ENCODE results near the gene EFNB2. TPM values are rescaled to one million over a fixed set of nuclear protein-coding genes. Genes with fewer than 3 reads are reported as not detected.

The EFNB2 gene
- total and polyA plus RNA-seq, 2 of the 13 experiments (the other 11 are each of a cell fraction or from before 2014, with no cell fraction given): 0.11 to 0.20 TPM

DNA sequence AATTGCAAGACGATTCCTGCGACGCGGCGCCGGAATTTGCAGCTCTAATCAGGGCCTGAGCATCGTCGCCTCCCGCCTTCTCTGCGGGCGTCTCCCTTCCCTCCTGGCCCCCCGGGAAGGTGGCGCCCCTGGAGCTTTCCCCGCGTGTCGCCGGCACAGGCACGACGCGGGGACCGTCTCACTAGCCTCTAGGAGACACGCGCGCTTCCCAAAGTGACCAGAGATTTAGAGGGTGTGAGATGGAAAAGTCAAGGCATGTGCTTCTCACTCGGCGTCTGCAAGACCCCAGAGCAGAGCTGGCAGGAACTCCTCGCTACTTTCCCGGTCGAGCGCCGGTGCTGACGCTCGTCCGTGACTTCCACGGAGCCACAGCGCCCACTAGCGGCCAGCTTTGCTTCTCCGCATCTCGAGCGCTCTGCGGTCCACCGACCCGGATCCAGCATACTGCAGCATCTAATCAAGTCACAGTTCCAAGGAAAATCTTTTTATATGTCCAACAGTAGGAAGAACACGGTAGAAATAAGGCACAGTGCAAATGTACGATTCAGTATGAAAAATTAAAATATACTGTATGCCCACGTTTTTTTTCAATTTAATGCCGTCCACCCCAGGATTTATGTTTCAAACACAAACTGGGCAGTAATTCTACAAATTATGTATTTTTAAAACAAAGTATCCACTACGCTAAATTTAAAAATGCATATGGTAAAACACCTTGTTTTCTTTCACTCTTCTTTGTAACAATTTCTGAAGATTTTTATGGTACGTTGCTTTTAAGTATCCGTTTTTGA, 977 bp upstream of the EFNB2 start (continued):
- TF ChIP-seq GLI4 (CRISPR knock-in tag; IDR thresholded peaks at IDR 0.05; ENCODE audit: borderline replicate concordance): no peak
- TF ChIP-seq NAIF1 (CRISPR knock-in tag; IDR thresholded peaks at IDR 0.05; ENCODE audit: borderline replicate concordance): no peak
- no peak for TF ChIP-seq ZNF337 (CRISPR knock-in tag; IDR thresholded peaks at IDR 0.05; ENCODE audit: borderline replicate concordance, low read depth)
- TF ChIP-seq, protein P1, sequence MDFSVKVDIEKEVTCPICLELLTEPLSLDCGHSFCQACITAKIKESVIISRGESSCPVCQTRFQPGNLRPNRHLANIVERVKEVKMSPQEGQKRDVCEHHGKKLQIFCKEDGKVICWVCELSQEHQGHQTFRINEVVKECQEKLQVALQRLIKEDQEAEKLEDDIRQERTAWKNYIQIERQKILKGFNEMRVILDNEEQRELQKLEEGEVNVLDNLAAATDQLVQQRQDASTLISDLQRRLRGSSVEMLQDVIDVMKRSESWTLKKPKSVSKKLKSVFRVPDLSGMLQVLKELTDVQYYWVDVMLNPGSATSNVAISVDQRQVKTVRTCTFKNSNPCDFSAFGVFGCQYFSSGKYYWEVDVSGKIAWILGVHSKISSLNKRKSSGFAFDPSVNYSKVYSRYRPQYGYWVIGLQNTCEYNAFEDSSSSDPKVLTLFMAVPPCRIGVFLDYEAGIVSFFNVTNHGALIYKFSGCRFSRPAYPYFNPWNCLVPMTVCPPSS (IDR thresholded peaks at IDR 0.05): no peak
- TF ChIP-seq PHF21A (CRISPR knock-in tag; IDR thresholded peaks at IDR 0.05): no peak
- no peak for TF ChIP-seq NFIC (IDR thresholded peaks at IDR 0.05; ENCODE audit: low read length)
- no peak for TF ChIP-seq U2AF1 (optimal IDR thresholded peaks at IDR 0.05; ENCODE audit: low read depth, low read length)
- TF ChIP-seq ZNF12 (CRISPR knock-in tag; IDR thresholded peaks at IDR 0.05): 0 out of 2 replicates have a peak, but pooled peaks have one; percentile 13
- no peak for TF ChIP-seq SMARCE1 (IDR thresholded peaks at IDR 0.05; ENCODE audit: borderline replicate concordance)
- no peak for TF ChIP-seq SMAD9 (CRISPR knock-in tag; IDR thresholded peaks at IDR 0.05)
- TF ChIP-seq PBX3 (CRISPR knock-in tag; IDR thresholded peaks at IDR 0.05; ENCODE audit: borderline replicate concordance): no peak
- TF ChIP-seq, protein P2, sequence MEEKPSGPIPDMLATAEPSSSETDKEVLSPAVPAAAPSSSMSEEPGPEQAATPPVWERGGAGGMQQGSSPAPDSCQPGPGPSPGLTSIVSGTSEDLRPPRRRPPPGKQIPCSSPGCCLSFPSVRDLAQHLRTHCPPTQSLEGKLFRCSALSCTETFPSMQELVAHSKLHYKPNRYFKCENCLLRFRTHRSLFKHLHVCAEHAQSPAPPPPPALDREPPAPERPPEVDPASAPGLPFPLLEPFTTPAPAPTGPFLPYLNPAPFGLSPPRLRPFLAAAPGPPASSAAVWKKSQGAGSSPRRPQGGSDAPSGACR (CRISPR knock-in tag; IDR thresholded peaks at IDR 0.05): no peak
- TF ChIP-seq U2AF2 (IDR thresholded peaks at IDR 0.05; ENCODE audit: low read depth, low read length): no peak
- TF ChIP-seq, protein P3, sequence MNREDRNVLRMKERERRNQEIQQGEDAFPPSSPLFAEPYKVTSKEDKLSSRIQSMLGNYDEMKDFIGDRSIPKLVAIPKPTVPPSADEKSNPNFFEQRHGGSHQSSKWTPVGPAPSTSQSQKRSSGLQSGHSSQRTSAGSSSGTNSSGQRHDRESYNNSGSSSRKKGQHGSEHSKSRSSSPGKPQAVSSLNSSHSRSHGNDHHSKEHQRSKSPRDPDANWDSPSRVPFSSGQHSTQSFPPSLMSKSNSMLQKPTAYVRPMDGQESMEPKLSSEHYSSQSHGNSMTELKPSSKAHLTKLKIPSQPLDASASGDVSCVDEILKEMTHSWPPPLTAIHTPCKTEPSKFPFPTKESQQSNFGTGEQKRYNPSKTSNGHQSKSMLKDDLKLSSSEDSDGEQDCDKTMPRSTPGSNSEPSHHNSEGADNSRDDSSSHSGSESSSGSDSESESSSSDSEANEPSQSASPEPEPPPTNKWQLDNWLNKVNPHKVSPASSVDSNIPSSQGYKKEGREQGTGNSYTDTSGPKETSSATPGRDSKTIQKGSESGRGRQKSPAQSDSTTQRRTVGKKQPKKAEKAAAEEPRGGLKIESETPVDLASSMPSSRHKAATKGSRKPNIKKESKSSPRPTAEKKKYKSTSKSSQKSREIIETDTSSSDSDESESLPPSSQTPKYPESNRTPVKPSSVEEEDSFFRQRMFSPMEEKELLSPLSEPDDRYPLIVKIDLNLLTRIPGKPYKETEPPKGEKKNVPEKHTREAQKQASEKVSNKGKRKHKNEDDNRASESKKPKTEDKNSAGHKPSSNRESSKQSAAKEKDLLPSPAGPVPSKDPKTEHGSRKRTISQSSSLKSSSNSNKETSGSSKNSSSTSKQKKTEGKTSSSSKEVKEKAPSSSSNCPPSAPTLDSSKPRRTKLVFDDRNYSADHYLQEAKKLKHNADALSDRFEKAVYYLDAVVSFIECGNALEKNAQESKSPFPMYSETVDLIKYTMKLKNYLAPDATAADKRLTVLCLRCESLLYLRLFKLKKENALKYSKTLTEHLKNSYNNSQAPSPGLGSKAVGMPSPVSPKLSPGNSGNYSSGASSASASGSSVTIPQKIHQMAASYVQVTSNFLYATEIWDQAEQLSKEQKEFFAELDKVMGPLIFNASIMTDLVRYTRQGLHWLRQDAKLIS (CRISPR knock-in tag; IDR thresholded peaks at IDR 0.05): no peak
- peak; percentile 56 for TF ChIP-seq AGO2 (optimal IDR thresholded peaks at IDR 0.05; ENCODE audit: low read depth, low read length)
- TF ChIP-seq ZNF850 (CRISPR knock-in tag; conservative IDR thresholded peaks at IDR 0.05): no peak
- no peak for TF ChIP-seq HNRNPUL1 (IDR thresholded peaks at IDR 0.05; ENCODE audit: low read depth, low read length)
- peak; percentile 25; the same call in 1 of the 2 replicates for TF ChIP-seq ZNF709 (CRISPR knock-in tag; IDR thresholded peaks at IDR 0.05)
- no peak for TF ChIP-seq SATB2 (CRISPR knock-in tag; IDR thresholded peaks at IDR 0.05)
